Muscle layer of duodenum (tissue), 2 donors: ENCODE data around the gene EPSTI1.

Experiments
- H3K27ac ChIP-seq: one replicate; pipeline ENCODE4 v1.7.0; 2013; ENCODE audit warnings: mild to moderate bottlenecking, low read length
- H3K27me3 ChIP-seq: one replicate; pipeline ENCODE4 v1.7.0; 2013; ENCODE audit warnings: low read depth, mild to moderate bottlenecking, control low read depth, low read length
- H3K36me3 ChIP-seq, 2 donors: one replicate each; pipeline ENCODE4 v1.7.0; 2013; ENCODE audit warnings: low read length in 2 of 2, control low read depth in 1 of 2, mild to moderate bottlenecking in 1 of 2; ENCODE audit not compliant: insufficient read depth in 2 of 2, control insufficient read depth in 1 of 2
- H3K4me1 ChIP-seq, 2 donors: one replicate each; pipeline ENCODE4 v1.7.0; 2013; ENCODE audit warnings: low read length in 2 of 2, mild to moderate bottlenecking in 2 of 2, control low read depth in 1 of 2, moderate library complexity in 1 of 2; ENCODE audit not compliant: insufficient read depth in 2 of 2, control insufficient read depth in 1 of 2
- H3K4me3 ChIP-seq, 2 donors: one replicate each; pipeline ENCODE4 v1.7.0; 2013; ENCODE audit warnings: low read length in 2 of 2, low read depth in 1 of 2, mild to moderate bottlenecking in 1 of 2
- H3K9me3 ChIP-seq, 2 donors: one replicate each; pipeline ENCODE4 v1.7.0; 2013; ENCODE audit warnings: low read length in 2 of 2, control low read depth in 1 of 2, mild to moderate bottlenecking in 1 of 2; ENCODE audit not compliant: control insufficient read depth in 1 of 2
- donor health status: healthy.

The EPSTI1 gene

DNA sequence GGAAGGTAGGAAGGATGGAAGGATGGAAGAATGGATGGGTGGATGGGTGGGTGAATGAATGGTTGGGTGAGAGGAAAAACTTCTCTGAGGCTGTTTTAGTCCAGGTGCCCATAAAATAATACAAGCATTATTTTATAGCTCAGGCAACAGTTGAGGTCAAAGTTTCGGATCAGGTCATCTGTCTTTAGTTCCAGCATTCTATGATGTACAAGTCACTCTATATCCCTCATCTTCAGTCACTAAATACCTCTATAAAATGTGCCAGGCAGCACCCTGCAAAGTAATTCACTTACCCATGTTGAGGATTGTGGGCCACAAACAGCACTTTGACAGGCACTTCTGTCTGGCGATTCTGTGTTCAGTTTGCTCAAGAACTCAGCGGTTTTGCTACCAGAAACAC is 66.0 kb downstream of the EPSTI1 start:
- Histone ChIP-seq H3K9me3 (peaks cover 0 to 5% of the 10 kb centered on the region in 2 donors), H3K27me3 (no peaks in the 10 kb centered on the region), H3K4me1 (no peaks in the 10 kb centered on the region), H3K27ac (no peak overlapping the region), H3K4me3 (no peak overlapping the region), H3K36me3 (peaks cover 0 to 19% of the 10 kb centered on the region in 2 donors)

DNA sequence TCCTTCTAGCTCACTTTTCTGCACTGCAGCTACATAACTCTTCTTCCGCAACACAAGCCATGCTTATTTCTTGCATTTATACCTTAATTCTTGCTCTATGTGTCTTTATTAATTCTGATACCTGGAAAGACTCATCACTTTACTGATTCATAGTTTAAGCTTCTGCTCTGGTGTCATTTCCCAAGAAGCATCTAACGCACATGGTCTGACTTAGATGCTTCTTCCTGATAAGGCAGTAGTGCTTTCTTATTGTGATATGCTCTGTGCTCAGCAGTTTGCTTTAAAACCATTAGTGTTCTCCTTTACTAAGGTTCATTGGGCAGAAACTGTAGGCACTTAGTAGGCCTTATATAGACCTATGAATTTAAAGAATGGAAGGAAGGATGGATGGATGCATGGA is 66.4 kb downstream of the EPSTI1 start:
- H3K4me3 ChIP-seq = no peak overlapping the region
- H3K27me3 ChIP-seq = no peaks in the 10 kb centered on the region
- H3K27ac ChIP-seq = no peak overlapping the region

DNA sequence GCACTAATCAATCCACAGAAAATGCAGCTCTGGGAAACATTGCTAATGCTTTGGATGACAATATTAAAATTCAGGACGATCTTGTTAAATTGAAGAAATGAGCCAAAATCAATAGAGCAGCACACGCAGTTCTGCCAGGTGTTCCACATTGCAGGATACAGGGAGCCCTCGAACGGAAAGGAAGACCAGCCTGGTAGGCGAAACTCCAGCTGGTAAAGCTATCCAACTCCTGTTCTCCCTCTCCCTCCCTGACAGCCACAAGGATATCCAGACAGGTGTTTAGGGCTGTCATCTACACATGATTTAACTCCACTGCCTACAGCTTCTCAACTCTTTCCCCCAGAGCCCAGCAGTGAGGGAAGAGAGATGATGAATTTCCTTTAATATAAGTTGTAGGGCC is 67.7 kb downstream of the EPSTI1 start:
- Histone ChIP-seq H3K4me3 (no peak overlapping the region), H3K9me3 (peaks cover 0 to 5% of the 10 kb centered on the region in 2 donors), H3K4me1 (no peaks in the 10 kb centered on the region), H3K27ac (no peak overlapping the region), H3K27me3 (no peaks in the 10 kb centered on the region), H3K36me3 (peaks cover 0 to 19% of the 10 kb centered on the region in 2 donors)

More for the DNA sequence above, 66.4 kb downstream of the EPSTI1 start:
- Histone ChIP-seq H3K36me3 (peaks cover 0 to 19% of the 10 kb centered on the region in 2 donors), H3K4me1 (no peaks in the 10 kb centered on the region), H3K9me3 (peaks cover 0 to 5% of the 10 kb centered on the region in 2 donors)

DNA sequence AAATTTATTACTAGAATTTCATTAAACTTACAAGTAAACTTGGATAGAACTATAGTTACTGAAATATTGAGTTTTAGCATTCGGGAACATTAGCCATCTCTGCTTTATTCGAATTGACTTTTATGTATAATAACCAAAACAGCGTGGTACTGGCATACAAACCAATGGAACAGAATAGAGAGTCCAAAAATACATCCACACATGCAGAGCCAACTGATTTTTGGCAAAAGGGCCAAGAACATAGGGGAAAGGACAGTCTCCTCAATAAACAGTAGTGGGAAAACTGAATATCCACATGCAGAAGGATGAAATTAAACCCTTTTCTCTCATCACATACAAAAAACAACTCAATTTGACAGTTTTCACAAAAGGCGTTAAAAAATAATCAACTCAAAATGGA is 84.3 kb downstream of the EPSTI1 start:
- Histone ChIP-seq H3K9me3 (no peaks in the 10 kb centered on the region), H3K4me3 (no peak overlapping the region), H3K27ac (no peak overlapping the region), H3K27me3 (no peaks in the 10 kb centered on the region), H3K4me1 (no peaks in the 10 kb centered on the region), H3K36me3 (no peaks in the 10 kb centered on the region)

DNA sequence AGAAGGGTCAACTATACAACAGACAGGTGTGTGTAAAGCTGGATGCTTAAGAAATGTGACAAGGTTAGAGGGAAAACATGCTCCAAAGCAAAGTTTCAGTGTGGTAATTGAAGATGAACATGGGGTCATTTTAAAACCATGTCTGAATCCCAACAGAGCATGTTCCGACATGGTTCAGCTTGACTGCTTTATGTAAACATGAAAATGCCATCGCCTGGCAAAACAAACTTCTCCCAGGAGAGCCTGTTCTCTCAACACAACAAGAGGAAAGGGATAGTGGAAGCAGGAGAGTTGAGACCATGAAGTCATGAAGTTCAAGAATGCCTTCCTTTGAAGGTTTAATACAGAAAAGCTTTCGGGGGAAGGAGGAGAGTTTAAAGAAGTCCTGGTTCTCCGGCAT is 85.8 kb downstream of the EPSTI1 start:
- Histone ChIP-seq H3K4me1 (no peaks in the 10 kb centered on the region), H3K4me3 (no peak overlapping the region), H3K9me3 (no peaks in the 10 kb centered on the region), H3K36me3 (no peaks in the 10 kb centered on the region), H3K27ac (no peak overlapping the region), H3K27me3 (no peaks in the 10 kb centered on the region)

DNA sequence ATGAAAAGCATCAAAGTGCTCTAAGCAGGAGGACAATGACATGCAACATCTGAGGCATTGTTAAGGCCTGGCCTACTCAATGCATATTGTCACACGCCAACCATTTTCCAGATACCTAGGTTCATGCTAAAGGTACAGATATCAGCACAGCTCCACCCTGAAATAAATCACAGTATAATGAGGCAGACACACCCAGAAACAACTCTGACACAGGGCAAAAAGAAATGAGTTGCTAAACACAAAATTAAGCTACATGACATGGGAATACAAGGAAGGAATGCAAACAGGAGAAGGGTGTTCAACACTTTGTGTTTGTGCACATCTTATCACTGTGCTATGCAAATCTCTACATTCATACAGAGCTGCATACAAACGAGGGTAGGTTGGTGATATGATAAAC is 86.5 kb downstream of the EPSTI1 start:
- Histone ChIP-seq H3K9me3 (no peaks in the 10 kb centered on the region), H3K36me3 (no peaks in the 10 kb centered on the region), H3K27ac (no peak overlapping the region), H3K4me3 (no peak overlapping the region), H3K4me1 (no peaks in the 10 kb centered on the region), H3K27me3 (no peaks in the 10 kb centered on the region)

DNA sequence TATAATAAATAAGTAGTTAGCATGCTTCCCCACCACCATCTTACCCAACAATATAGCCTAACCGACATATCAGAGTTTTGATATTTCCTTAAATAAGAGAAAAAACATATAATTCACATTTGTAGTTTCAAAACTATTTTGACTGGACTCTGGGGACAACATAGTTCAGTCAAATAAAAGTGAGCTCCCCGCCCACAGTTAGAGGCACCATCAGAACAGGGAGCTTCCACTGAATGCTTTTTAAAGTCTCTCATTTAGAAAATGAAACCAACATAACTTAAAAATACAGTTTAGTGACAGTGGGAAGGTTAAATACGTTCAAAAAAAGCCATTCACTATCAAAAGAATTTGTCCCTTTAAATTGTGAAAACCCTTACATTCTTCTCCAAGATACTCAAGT is 92.8 kb downstream of the EPSTI1 start:
- Histone ChIP-seq H3K27ac (no peak overlapping the region), H3K27me3 (no peaks in the 10 kb centered on the region), H3K36me3 (peaks cover 0 to 5% of the 10 kb centered on the region in 2 donors), H3K4me3 (no peak overlapping the region), H3K4me1 (peaks cover 0 to 5% of the 10 kb centered on the region in 2 donors), H3K9me3 (no peaks in the 10 kb centered on the region)

DNA sequence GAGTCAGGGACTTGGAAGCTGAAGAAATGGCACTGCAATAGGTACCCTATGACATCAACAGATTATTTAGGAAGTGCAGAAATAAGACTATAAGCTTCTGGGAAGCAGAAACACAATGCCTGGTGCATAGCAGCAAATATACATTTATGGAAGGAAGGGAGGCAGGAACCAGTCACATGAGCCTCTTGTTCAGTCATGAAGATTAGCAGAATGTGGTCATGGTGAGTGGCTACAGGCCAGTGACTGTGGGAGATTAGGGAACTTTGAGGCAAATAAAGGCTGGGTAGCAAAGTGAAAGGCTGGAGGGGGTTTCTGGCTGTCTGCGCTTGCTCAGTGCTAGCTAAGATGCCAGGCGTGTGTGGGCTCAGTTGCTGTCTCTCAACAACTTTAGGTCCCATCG is 96.3 kb downstream of the EPSTI1 start:
- H3K4me1 ChIP-seq = peaks cover 4 to 5% of the 10 kb centered on the region in 2 donors
- H3K4me3 ChIP-seq = no peak overlapping the region
- peaks cover 8% of the 10 kb centered on the region in 2 donors for H3K36me3 ChIP-seq
- H3K27ac ChIP-seq = no peak overlapping the region
- H3K9me3 ChIP-seq = no peaks in the 10 kb centered on the region
- no peaks in the 10 kb centered on the region for H3K27me3 ChIP-seq

DNA sequence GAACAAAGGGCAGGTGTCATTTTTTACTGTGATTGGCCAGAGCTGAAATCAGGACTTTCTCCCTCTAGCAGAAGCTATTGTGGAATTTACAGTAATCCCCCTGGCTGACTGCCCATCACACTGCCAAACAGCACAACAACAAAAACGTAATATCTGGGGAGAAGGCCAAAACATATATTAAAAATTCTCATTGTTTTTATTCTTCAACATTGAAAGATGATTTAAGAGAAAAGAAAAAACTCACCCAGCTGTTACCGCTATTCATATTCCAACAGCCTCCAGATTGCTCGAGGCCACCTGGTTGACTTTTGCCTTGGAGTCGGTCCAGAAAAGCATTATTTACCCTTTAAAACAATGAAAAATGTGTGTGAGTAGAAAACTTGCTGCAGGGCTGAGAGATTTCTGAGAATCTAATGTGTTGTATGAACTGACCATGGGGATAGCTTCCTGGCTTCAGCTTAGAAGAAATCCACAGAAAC is 97.2 kb downstream of the EPSTI1 start:
- H3K36me3 ChIP-seq = peaks cover 5 to 8% of the 10 kb centered on the region in 2 donors
- H3K4me3 ChIP-seq = no peak overlapping the region
- H3K27ac ChIP-seq = no peak overlapping the region
- peaks cover 4 to 5% of the 10 kb centered on the region in 2 donors for H3K4me1 ChIP-seq
- H3K9me3 ChIP-seq = no peaks in the 10 kb centered on the region
- H3K27me3 ChIP-seq = no peaks in the 10 kb centered on the region

DNA sequence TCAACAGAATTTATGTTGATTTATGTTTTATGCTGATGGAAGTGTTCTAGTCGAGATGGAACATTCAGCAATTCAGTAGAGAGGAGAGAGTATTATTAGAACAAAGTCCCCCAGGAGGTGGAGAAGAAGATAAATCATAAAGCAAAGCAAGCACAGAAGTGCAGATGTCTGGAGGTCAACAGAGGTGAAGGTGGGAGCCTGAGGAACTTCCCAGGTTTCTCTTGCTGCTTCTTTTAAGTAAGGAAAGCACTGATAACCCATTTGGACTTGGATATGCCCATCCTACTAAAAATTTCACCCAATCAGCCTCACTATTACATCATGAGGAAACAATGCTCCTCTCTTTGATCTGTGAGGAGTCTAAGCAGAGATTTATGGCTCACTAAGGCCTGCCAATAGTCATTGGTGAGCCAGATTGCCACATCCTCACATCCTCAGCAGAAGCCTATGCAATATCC is 98.8 kb downstream of the EPSTI1 start:
- H3K27me3 ChIP-seq = no peaks in the 10 kb centered on the region
- H3K36me3 ChIP-seq = peaks cover 3 to 8% of the 10 kb centered on the region in 2 donors
- no peak overlapping the region for H3K27ac ChIP-seq
- H3K4me1 ChIP-seq = peaks cover 4 to 5% of the 10 kb centered on the region in 2 donors
- H3K9me3 ChIP-seq = no peaks in the 10 kb centered on the region
- H3K4me3 ChIP-seq = no peak overlapping the region

DNA sequence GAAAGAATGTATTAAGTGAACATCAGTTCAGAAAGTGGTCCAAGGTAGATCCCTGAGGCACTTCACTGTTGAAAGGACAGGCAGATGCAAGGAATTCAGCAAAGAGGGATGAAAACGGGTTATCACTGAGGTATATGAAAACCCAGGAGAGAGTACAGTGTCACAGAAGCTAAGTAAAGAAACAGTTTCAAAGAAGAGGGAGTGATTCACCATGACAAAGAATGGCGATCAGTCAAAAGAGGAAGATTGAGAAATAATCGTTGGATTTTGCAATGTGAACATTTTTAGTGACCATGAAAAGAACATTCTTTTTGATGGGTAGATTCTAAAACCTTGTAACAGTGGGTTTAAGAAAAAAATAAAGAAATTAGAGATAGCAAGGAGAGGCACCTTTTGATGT is 99.3 kb downstream of the EPSTI1 start:
- Histone ChIP-seq H3K27ac (no peak overlapping the region), H3K27me3 (no peaks in the 10 kb centered on the region), H3K36me3 (peaks cover 3 to 8% of the 10 kb centered on the region in 2 donors), H3K4me3 (no peak overlapping the region), H3K4me1 (peaks cover 4 to 5% of the 10 kb centered on the region in 2 donors), H3K9me3 (no peaks in the 10 kb centered on the region)

DNA sequence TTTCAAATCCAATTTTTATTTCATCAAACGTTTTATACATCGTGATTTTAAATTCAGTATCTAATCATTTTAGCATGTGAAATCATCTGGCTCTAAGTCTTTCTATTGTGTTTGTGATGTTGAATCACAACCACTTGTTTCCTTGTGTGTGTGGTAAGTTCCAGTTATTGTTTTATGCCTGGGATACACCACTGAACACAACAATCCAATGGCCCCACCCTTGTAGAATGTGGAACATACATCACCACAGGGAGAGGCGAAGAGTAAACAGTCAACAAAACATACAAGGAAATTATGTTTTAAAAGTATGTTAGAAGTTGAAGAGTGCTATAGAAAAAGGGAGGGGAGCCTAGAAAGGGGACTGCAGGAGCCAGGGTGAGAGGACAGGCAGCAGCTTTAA is 100.5 kb downstream of the EPSTI1 start:
- Histone ChIP-seq H3K4me3 (no peak overlapping the region), H3K4me1 (peaks cover 4 to 5% of the 10 kb centered on the region in 2 donors), H3K27me3 (no peaks in the 10 kb centered on the region), H3K27ac (no peak overlapping the region), H3K9me3 (no peaks in the 10 kb centered on the region), H3K36me3 (peaks cover 3 to 8% of the 10 kb centered on the region in 2 donors)
